WTC11 (cell line): Measurements from ENCODE around the gene ITGA1.

ENCODE experiments used
- CTCF ChIP-seq: fragments of 200-600 bp; IDR thresholded peaks from 2 replicates; pipeline ENCODE4 v1.8.0; 2022; ENCODE audit warnings: antibody characterized with exemption
- E2F4 ChIP-seq: sonication (generic); formaldehyde crosslinking; IDR thresholded peaks from 2 replicates; pipeline ENCODE4 v1.8.1; 2022; ENCODE audit warnings: low read depth, mild to moderate bottlenecking, moderate library complexity, missing genetic modification reagents, borderline replicate concordance
- FOXJ3 ChIP-seq: sonication (generic); formaldehyde crosslinking; IDR thresholded peaks from 2 replicates; pipeline ENCODE4 v1.9.0; 2021; ENCODE audit warnings: missing genetic modification reagents, mild to moderate bottlenecking, borderline replicate concordance
- MLX ChIP-seq: sonication (generic); formaldehyde crosslinking; IDR thresholded peaks from 2 replicates; pipeline ENCODE4 v1.8.1; 2023; ENCODE audit warnings: mild to moderate bottlenecking, missing genetic modification reagents, moderate library complexity
- NFE2L1 ChIP-seq: sonication (generic); formaldehyde crosslinking; IDR thresholded peaks from 2 replicates; pipeline ENCODE4 v1.8.1; 2023; ENCODE audit warnings: missing genetic modification reagents
- ZNF425 ChIP-seq: fragments of 250-450 bp; sonication (Bioruptor Pico); conservative IDR thresholded peaks from 2 replicates; pipeline ENCODE4 v1.9.0; 2021; ENCODE audit warnings: mild to moderate bottlenecking

- no peak for TF ChIP-seq MLX (CRISPR knock-in tag)
- no peak for TF ChIP-seq NFE2L1
- no peak for TF ChIP-seq FOXJ3 (CRISPR knock-in tag)
- TF ChIP-seq CTCF, result no peak
- TF ChIP-seq ZNF425, result no peak
- no peak for TF ChIP-seq E2F4 (CRISPR knock-in tag)
Observed at GRCh38 chr5:52903142-52903541, 115.4 kb downstream of the ITGA1 start.
